Adipocyte (in vitro differentiated cells): ENCODE data around the gene KIF1A.

Experiments
- DNase-seq: peaks from one replicate; pipeline ENCODE4 v3.0.0-alpha.2; 2015; ENCODE audit warnings: low read depth
- H3K27me3 ChIP-seq: replicated peaks from 2 replicates; pipeline ENCODE4 v1.7.0; 2013; ENCODE audit warnings: mild to moderate bottlenecking, low read length, moderate library complexity; ENCODE audit not compliant: control insufficient read depth, insufficient read depth
- H3K36me3 ChIP-seq: 2 replicates; pipeline ENCODE4 v1.7.0; 2013; ENCODE audit warnings: low read length, mild to moderate bottlenecking, moderate library complexity; ENCODE audit not compliant: control insufficient read depth, insufficient read depth, severe bottlenecking
- H3K4me1 ChIP-seq: 2 replicates; pipeline ENCODE4 v1.7.0; 2013; ENCODE audit warnings: mild to moderate bottlenecking, low read length, moderate library complexity; ENCODE audit not compliant: control insufficient read depth, insufficient read depth
- H3K4me3 ChIP-seq: 2 replicates; pipeline ENCODE4 v1.7.0; 2013; ENCODE audit warnings: mild to moderate bottlenecking, low read length, moderate library complexity
- H3K9ac ChIP-seq: 2 replicates; pipeline ENCODE4 v1.7.0; 2013; ENCODE audit warnings: mild to moderate bottlenecking, low read length, moderate library complexity
- H3K9me3 ChIP-seq: 2 replicates; pipeline ENCODE4 v1.7.0; 2013; ENCODE audit warnings: mild to moderate bottlenecking, low read length, moderate library complexity; ENCODE audit not compliant: control insufficient read depth

Gene KIF1A

DNA sequence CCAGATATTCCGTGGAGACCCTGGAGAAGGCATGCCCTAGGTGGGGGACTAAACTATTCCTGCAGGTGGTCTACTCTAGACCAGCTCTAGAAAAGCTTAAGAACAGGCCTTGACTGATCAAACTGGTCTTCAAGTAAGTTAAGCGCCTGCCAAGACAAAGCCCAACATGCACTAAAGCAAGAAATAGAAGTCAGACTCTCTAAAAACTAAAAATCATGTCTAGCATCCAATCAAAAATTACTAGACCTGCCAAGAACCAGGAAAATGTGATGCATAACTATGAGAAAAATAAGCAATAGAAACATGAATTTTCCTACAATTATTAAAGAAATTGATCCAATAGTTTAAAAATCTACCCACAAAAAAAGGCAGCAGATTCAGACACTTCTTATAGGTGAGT is 13.6 kb downstream of the KIF1A start:
- no peaks in the 10 kb centered on the region for H3K36me3 ChIP-seq
- no peak overlapping the region for H3K9ac ChIP-seq
- H3K27me3 ChIP-seq: peaks cover 46% of the 10 kb centered on the region
- no peak overlapping the region for H3K4me3 ChIP-seq
- no peak for DNase-seq
- peaks cover 9% of the 10 kb centered on the region for H3K9me3 ChIP-seq
- H3K4me1 ChIP-seq: no peaks in the 10 kb centered on the region

DNA sequence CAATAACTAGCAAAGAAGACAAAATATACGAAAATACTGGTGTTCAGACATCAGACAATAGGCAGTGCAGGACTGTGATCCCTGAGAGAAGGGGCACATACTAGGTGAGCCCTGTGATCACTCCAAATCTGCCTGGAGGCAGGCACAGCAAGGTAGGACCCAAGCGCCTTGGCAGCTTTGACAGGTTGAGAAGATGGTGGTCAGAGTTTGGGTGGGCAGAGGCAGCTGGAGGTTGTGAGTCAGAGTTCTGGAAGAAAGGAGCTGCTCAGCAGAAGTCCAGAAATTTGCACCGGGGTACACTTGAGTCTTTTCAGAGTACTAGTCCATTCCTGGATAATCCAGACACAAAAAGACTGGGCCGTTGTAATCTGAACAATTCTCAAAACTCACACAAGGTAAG is 14.0 kb downstream of the KIF1A start:
- no peak for DNase-seq
- Histone ChIP-seq H3K4me1 (no peaks in the 10 kb centered on the region), H3K36me3 (no peaks in the 10 kb centered on the region), H3K27me3 (peaks cover 45% of the 10 kb centered on the region), H3K9me3 (peaks cover 13% of the 10 kb centered on the region), H3K4me3 (no peak overlapping the region), H3K9ac (no peak overlapping the region)

DNA sequence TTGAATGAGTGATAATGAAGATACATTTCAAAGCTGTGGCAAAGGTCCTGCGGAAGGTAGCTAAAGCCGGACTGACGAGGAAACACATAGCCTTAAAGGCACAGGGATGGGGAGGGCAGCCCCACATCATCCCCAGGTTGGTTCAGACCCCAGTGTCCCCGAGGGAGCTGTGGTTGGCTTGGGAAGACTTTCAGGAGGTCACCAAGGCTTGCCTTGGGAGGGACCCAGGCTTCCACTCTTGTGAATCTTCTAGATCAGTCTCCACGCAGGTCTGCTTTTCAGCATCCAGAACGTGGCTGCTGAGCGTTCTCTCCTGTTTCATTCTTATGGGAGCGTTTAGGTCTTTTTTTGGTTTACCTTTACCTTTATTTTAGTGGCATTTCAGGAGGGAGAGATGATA is 16.8 kb downstream of the KIF1A start:
- DNase-seq: no peak
- no peak overlapping the region for H3K4me3 ChIP-seq
- H3K36me3 ChIP-seq: no peaks in the 10 kb centered on the region
- H3K4me1 ChIP-seq: peaks cover 12% of the 10 kb centered on the region
- peaks cover 58% of the 10 kb centered on the region for H3K27me3 ChIP-seq
- peaks cover 19% of the 10 kb centered on the region for H3K9me3 ChIP-seq
- H3K9ac ChIP-seq: no peak overlapping the region

DNA sequence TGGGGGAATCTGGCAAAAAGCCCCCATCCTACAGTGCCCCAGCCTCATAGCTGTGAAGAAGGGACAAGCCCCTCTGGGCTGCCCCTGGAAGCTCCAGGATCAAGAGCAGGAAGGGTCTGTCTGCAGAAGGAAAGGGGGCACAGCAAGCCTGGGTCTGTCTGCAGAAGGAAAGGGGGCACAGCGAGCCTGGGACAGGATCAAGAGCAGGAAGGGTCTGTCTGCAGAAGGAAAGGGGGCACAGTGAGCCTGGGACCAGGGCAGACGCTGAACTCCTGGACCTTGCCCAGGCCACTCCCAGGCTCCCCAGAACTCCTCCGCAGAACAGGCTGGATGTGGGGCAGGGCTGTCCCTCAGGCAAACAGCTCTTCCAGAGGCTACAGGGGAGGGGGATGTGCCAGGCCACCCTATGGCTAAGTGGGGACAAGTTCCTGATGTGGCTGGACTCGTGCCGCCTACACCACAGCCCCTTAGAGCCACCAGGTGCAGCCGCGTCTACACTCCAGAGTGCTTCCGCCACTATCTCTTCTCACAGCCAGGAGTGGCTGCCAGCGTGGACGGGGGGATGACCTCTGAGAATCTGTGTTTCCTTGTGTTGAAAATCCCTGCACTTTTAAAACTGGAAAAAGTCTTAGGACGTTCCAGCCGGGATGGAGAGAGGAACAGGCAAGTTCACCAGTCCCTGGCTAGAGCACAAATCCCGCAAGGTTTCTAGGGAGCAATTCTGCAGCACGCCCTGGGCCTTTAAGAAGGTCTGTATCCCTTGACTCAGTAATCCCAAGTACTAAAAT is 20.8 kb downstream of the KIF1A start:
- H3K27me3 ChIP-seq: peaks cover 79% of the 10 kb centered on the region
- no peak for DNase-seq
- peaks cover 19% of the 10 kb centered on the region for H3K9me3 ChIP-seq
- H3K4me3 ChIP-seq: no peak overlapping the region
- peaks cover 12% of the 10 kb centered on the region for H3K4me1 ChIP-seq
- H3K36me3 ChIP-seq: no peaks in the 10 kb centered on the region
- no peak overlapping the region for H3K9ac ChIP-seq

DNA sequence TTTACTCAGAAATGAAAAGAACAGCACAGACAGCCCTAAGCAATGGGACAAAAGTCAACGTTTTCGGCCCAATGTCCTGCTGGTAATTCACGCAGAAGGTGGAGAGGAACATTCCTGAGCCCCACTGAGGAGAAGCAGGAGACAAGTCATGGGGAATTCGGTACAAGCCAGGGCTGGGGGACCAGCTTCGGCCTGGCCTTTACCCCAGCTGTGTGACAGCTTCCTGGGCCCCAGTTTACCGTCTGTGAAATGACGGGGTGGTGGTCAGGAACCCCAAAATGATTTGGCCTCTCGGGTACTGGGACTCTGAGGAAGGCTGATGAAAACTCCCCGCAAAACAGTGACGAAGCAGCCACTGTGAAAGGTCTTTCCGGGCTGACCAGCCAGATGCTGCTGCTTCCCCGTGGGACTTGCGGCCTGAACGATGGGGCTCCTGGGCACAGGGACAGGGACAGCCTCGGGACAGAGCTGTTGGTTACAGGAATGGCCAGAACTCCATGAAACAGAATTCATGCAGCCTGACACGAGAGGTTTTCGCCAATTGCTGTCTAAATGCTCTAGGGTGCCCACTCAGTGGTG is 21.6 kb downstream of the KIF1A start:
- peaks cover 82% of the 10 kb centered on the region for H3K27me3 ChIP-seq
- H3K36me3 ChIP-seq: no peaks in the 10 kb centered on the region
- peaks cover 19% of the 10 kb centered on the region for H3K9me3 ChIP-seq
- DNase-seq: no peak
- H3K4me3 ChIP-seq: no peak overlapping the region
- H3K9ac ChIP-seq: no peak overlapping the region
- H3K4me1 ChIP-seq: peaks cover 12% of the 10 kb centered on the region

DNA sequence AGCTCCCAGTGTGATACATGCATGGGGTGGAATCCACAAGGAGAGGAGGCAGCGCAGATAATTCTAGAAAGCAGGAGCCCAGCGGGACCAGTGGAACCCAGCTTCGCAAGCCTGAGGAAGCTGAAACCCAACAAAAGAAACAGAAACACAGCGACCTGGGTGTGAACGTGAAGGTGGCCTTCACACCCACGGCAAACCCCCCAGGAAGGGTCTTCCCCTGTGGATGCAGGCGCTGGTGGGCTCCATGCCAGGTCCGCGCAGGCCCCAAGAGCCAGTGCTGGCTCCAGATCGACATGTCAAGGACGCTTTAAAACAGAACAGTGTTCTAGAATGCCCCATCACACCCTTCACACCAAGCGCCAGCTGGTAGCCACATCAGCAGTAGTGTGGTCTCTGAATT is 22.1 kb downstream of the KIF1A start:
- Histone ChIP-seq H3K9ac (no peak overlapping the region), H3K4me1 (peaks cover 12% of the 10 kb centered on the region), H3K4me3 (no peak overlapping the region), H3K9me3 (peaks cover 19% of the 10 kb centered on the region), H3K36me3 (no peaks in the 10 kb centered on the region), H3K27me3 (peaks cover 83% of the 10 kb centered on the region)
- DNase-seq: no peak

DNA sequence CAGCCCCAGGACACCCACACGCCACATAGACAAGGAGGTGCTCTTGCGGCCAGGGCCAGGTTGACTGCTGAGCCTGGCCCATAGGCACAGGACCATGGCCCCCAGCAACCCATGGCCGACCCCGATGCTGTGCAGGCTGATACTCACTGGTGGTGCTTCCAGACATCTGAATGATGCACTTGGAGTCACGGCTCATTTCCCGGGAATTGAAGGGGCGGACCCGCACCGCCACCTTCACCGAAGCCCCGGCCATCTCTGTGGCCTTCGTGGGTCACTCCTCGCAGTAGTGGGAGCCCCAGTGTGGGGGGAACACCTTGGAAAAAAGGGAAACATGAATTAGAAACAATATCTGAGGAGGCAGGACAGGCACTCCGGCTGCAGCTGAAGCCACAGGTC is 22.5 kb downstream of the KIF1A start:
- no peak overlapping the region for H3K9ac ChIP-seq
- H3K4me1 ChIP-seq: peaks cover 12% of the 10 kb centered on the region
- DNase-seq: no peak
- peaks cover 19% of the 10 kb centered on the region for H3K9me3 ChIP-seq
- H3K27me3 ChIP-seq: peaks cover 83% of the 10 kb centered on the region
- H3K36me3 ChIP-seq: no peaks in the 10 kb centered on the region
- H3K4me3 ChIP-seq: no peak overlapping the region

DNA sequence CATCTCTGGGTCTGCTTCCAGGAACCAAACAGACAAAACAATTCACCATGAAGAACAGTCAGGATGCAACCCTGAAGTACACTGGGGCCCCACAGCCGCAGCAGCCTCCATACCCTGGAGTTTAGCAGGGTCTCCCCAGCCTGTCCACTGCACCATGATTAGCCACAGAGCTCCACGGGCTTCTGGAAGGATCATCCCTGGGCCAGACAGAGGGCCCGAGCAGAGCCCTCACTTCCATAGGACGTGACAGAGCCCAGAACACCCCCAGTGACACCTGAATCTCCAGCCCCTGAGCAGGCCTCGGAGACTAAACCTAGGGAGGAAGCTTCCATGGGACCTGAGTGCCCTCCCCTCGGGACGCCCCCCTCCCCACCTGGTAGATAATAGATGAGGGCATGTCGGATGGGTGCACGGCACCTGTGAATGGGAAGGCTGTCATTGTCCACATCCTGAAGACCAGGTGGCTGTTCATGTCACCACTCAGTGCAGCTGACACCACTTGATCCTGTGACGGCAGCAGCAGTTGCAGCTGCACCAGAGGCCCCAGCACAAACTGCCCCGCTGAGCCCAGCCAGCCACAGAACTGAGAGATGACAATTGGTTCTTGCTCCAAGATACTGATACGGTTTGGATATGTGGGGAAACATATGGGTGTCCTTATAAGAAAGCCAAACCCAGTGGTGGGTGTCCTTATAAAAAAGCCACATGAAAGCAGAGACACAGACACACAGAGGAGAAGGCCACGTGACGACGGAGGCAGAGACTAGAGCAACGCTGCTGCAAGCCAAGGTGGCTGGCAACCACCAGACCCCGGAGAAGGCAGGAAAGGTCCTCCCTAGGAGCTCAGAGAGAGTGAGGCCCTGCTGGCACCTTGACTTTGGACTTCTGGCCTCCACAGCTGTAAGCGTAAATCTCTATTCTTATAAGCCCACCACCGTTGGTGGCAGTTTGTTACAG is 23.2 kb downstream of the KIF1A start:
- Histone ChIP-seq H3K9ac (no peak overlapping the region), H3K4me1 (peaks cover 12% of the 10 kb centered on the region), H3K27me3 (peaks cover 77% of the 10 kb centered on the region), H3K9me3 (peaks cover 14% of the 10 kb centered on the region), H3K36me3 (no peaks in the 10 kb centered on the region), H3K4me3 (no peak overlapping the region)
- no peak for DNase-seq

DNA sequence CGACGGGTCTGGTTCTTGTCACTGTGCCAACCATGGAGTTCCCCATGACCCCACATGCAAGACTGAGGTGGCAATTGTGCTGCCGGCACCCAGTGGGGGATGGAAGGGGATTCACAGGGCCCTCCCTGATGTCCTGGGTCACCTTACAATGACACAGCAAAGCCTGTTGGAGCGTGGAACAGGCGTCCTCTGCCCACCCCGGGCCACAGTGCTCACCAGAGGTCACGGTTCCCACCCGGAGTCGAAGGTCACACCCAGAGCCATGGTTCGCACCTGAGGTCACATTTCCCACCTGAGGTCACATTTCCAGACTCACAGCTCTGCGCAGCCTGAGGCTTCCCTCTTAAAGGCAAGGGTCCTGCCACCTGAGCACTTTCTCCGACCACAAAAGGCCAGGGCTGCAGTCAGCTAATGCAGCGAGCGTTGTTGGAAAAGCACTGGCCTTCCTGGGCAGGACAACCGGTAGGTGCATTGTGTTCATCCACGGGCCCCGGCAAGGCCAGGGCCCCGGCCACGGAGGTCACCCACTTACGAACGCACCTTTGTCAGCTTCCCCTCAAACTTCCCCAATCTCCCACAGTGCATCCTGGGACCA is 24.0 kb downstream of the KIF1A start:
- no peak overlapping the region for H3K9ac ChIP-seq
- peaks cover 12% of the 10 kb centered on the region for H3K4me1 ChIP-seq
- H3K36me3 ChIP-seq: no peaks in the 10 kb centered on the region
- peaks cover 72% of the 10 kb centered on the region for H3K27me3 ChIP-seq
- peaks cover 6% of the 10 kb centered on the region for H3K9me3 ChIP-seq
- DNase-seq: no peak
- H3K4me3 ChIP-seq: no peak overlapping the region

DNA sequence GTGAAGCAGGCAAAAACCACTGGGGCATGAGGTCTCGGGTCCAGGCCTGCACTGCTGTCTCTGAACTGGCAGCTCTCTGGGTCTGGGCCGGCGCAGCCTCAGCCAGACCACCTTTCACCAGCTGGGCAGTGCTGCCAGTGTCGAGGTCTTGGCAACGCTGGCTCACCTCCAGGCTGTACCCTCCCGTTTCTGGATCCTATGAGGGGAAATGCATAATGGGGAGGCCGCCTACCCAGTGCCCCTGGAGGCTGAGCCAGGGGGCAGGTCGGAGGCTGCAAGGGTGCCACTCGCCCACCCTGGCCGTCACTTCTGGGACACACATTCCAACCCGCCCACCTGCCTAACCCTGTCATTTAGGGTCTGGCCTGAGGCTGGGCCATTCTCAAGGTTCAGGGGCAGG is 24.6 kb downstream of the KIF1A start:
- DNase-seq: no peak
- no peak overlapping the region for H3K9ac ChIP-seq
- peaks cover 72% of the 10 kb centered on the region for H3K27me3 ChIP-seq
- H3K4me1 ChIP-seq: peaks cover 12% of the 10 kb centered on the region
- no peaks in the 10 kb centered on the region for H3K9me3 ChIP-seq
- no peak overlapping the region for H3K4me3 ChIP-seq
- H3K36me3 ChIP-seq: no peaks in the 10 kb centered on the region
